PC-3 (cell line): ENCODE results near the gene MAPRE3. TPM values are rescaled to one million over a fixed set of nuclear protein-coding genes. Genes with fewer than 3 reads are reported as not detected.

Experiments used
- ATAC-seq: fragments of 200-7000 bp; cut with Tn5 transposase; 2 replicates; pipeline ENCODE4 v1.9.1; 2020; ENCODE audit warnings: mild to moderate bottlenecking, moderate library complexity
- BruUV-seq: library from RNA; stranded (reverse); fragments of 400-500 nt; replicated peaks from 2 replicates; lab custom pipeline; 2021; lab: Mats Ljungman, UMichigan
- CTCF ChIA-PET: fragments of 300-600 bp; sonication (Branson Sonifier 250); formaldehyde crosslinking; loops from one replicate; lab custom pipeline; 2022; ENCODE audit warnings: antibody characterized with exemption; lab: Charles Lee
- POLR2A ChIA-PET: fragments of 300-600 bp; sonication (Branson Sonifier 250); formaldehyde crosslinking; loops from one replicate; lab custom pipeline; 2022; ENCODE audit warnings: antibody characterized with exemption; ENCODE audit not compliant: unreplicated experiment; lab: Charles Lee
- DNase-seq: peaks from one replicate; pipeline ENCODE4 v3.0.0-alpha.2; 2015
- H2AFZ ChIP-seq: fragments of 300-600 bp; sonication (generic); 2 replicates; pipeline ENCODE4 v1.6.0; 2016; ENCODE audit warnings: antibody characterized with exemption, low read length
- H3F3A ChIP-seq: fragments of 300-600 bp; sonication (generic); one replicate; pipeline ENCODE4 v1.6.0; 2017; ENCODE audit warnings: antibody characterized with exemption, low read length, control low read depth, mild to moderate bottlenecking; ENCODE audit not compliant: unreplicated experiment
- H3K27ac ChIP-seq: fragments of 300-600 bp; sonication (generic); 2 replicates; pipeline ENCODE4 v1.5.1; 2016; ENCODE audit warnings: mild to moderate bottlenecking, low read length
- H3K27me3 ChIP-seq: fragments of 300-600 bp; sonication (generic); 2 replicates; pipeline ENCODE4 v1.6.1; 2016; ENCODE audit warnings: low read length, mixed read lengths
- H3K36me3 ChIP-seq: fragments of 300-600 bp; sonication (generic); 2 replicates; pipeline ENCODE4 v1.6.1; 2016; ENCODE audit warnings: low read depth, mixed run types, low read length, mixed read lengths
- H3K4me1 ChIP-seq: fragments of 300-600 bp; sonication (generic); 2 replicates; pipeline ENCODE4 v1.5.1; 2016; ENCODE audit warnings: low read length; ENCODE audit not compliant: insufficient read depth
- H3K4me2 ChIP-seq: fragments of 300-600 bp; sonication (generic); 2 replicates; pipeline ENCODE4 v1.6.0; 2016; ENCODE audit warnings: low read length
- H3K4me3 ChIP-seq: fragments of 300-600 bp; sonication (generic); 2 replicates; pipeline ENCODE4 v1.5.1; 2016; ENCODE audit warnings: mild to moderate bottlenecking, low read length, mixed read lengths
- H3K79me2 ChIP-seq: fragments of 300-600 bp; sonication (generic); 2 replicates; pipeline ENCODE4 v1.6.1; 2017; ENCODE audit warnings: low read length, mixed read lengths
- H3K9ac ChIP-seq: fragments of 300-600 bp; sonication (generic); 2 replicates; pipeline ENCODE4 v1.6.0; 2016; ENCODE audit warnings: mild to moderate bottlenecking, low read length
- H3K9me2 ChIP-seq: fragments of 300-600 bp; sonication (generic); replicated peaks from 2 replicates; pipeline ENCODE4 v1.6.1; 2016; ENCODE audit warnings: mixed run types, low read length, mixed read lengths
- H3K9me3 ChIP-seq: fragments of 300-600 bp; sonication (generic); 2 replicates; pipeline ENCODE4 v1.6.1; 2016; ENCODE audit warnings: low read length, mixed read lengths
- H4K20me1 ChIP-seq: fragments of 300-600 bp; sonication (generic); 2 replicates; pipeline ENCODE4 v1.6.1; 2016; ENCODE audit warnings: low read length, mixed read lengths
- EZH2 ChIP-seq: fragments of 300-600 bp; sonication (generic); IDR thresholded peaks from one replicate; pipeline ENCODE4 v1.6.1; 2017; ENCODE audit warnings: antibody characterized with exemption, mild to moderate bottlenecking, low read length; ENCODE audit not compliant: unreplicated experiment
- EZH2phosphoT487 ChIP-seq: fragments of 300-600 bp; sonication (generic); IDR thresholded peaks from 2 replicates; pipeline ENCODE4 v1.6.1; 2018; ENCODE audit warnings: mild to moderate bottlenecking, antibody characterized with exemption, low read length, borderline replicate concordance
- intact Hi-C: fragments of 100-400 bp; cut with micrococcal nuclease; formaldehyde crosslinking; loops from 2 replicates; pipeline ENCODE4 v1.9.0; 2023
- total RNA-seq: library from RNA; depleted of rRNA; stranded (reverse); fragments of >200 nt; gene quantifications from 2 replicates; pipeline ENCODE4 v1.2.3, GENCODE V29; 2014
- TF ChIP-seq, protein P1 (sequence below): fragments of 300-600 bp; sonication (generic); conservative IDR thresholded peaks from 2 replicates; pipeline ENCODE4 v1.5.1; 2017; ENCODE audit warnings: antibody characterized with exemption, low read depth, mild to moderate bottlenecking, low read length

MAPRE3 gene
- total RNA-seq, 1 experiment from 2014 or later: 11.9 TPM

DNA sequence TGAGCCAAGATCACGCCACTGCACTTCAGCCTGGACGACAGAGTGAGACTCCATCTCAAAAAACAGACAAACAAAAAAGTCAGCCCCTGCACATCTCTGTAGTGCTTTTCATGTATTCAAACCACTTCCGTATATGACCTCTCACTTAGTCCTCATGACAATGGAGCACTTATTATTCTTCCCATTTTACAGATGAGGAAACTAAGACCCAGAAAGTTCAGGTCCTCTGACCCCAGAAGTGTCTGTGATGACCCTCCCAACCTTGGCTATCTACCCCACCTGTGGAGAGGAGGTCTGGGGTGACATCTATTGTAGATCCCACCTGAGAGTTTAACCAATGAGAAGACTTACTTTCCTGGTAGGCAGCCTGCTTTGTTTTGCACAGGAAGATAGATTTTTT is 21.6 kb upstream of the MAPRE3 start:
- Histone ChIP-seq H3K27me3 (peaks cover 21% of the 10 kb centered on the region), H2AFZ (no peak overlapping the region), H3K36me3 (no peaks in the 10 kb centered on the region), H3K4me3 (no peak overlapping the region), H3K9ac (no peak overlapping the region), H3K27ac (no peak overlapping the region), H3K79me2 (no peaks in the 10 kb centered on the region), H4K20me1 (no peaks in the 10 kb centered on the region), H3F3A (no peaks in the 10 kb centered on the region), H3K9me2 (no peaks in the 10 kb centered on the region), H3K9me3 (no peaks in the 10 kb centered on the region), H3K4me2 (no peak overlapping the region), H3K4me1 (peaks cover 9% of the 10 kb centered on the region; the same call in 1 of the 2 replicates)
- CTCF ChIA-PET: no interaction called here
- intact Hi-C loops: no loop called here
- DNase-seq (no peak), ATAC-seq (no peak)
- BruUV-seq: no TSS peak
- TF ChIP-seq EZH2phosphoT487 (no peak), EZH2 (no peak)
- TF ChIP-seq, protein P1, sequence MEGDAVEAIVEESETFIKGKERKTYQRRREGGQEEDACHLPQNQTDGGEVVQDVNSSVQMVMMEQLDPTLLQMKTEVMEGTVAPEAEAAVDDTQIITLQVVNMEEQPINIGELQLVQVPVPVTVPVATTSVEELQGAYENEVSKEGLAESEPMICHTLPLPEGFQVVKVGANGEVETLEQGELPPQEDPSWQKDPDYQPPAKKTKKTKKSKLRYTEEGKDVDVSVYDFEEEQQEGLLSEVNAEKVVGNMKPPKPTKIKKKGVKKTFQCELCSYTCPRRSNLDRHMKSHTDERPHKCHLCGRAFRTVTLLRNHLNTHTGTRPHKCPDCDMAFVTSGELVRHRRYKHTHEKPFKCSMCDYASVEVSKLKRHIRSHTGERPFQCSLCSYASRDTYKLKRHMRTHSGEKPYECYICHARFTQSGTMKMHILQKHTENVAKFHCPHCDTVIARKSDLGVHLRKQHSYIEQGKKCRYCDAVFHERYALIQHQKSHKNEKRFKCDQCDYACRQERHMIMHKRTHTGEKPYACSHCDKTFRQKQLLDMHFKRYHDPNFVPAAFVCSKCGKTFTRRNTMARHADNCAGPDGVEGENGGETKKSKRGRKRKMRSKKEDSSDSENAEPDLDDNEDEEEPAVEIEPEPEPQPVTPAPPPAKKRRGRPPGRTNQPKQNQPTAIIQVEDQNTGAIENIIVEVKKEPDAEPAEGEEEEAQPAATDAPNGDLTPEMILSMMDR: no peak
- POLR2A ChIA-PET: no interaction called here

DNA sequence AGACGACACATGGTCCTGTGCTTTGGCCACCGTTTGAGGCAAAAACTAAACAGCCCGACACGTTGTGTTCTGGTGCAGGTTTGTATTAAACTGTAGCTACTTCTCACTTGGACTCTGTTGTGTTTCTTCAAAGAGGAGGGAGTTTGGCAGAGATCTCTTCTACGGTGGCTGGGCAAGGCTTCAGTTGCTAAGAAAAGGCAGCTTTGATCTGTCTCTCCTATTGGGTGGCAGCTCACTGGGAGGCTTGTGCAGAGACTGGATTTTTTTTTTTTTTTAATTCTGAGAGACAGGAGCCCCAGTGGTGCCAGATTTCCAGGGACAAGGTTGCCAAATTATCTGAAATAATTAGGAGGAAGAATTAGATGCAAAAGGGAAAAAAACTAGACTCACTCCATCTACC is 20.2 kb upstream of the MAPRE3 start:
- intact Hi-C loops: no loop called here
- H3K79me2 ChIP-seq: no peaks in the 10 kb centered on the region
- H3K4me2 ChIP-seq: no peak overlapping the region
- TF ChIP-seq, protein P1: no peak
- TF ChIP-seq EZH2phosphoT487: no peak
- no peak for TF ChIP-seq EZH2
- H3K9ac ChIP-seq: no peak overlapping the region
- H2AFZ ChIP-seq: no peak overlapping the region
- H3F3A ChIP-seq: no peaks in the 10 kb centered on the region
- no peak overlapping the region for H3K4me3 ChIP-seq
- H3K9me2 ChIP-seq: no peaks in the 10 kb centered on the region
- POLR2A ChIA-PET: no interaction called here
- H3K36me3 ChIP-seq: no peaks in the 10 kb centered on the region
- H3K27ac ChIP-seq: no peak overlapping the region
- peaks cover 36% of the 10 kb centered on the region for H3K27me3 ChIP-seq
- BruUV-seq: no TSS peak
- CTCF ChIA-PET: no interaction called here
- no peaks in the 10 kb centered on the region for H4K20me1 ChIP-seq
- DNase-seq (no peak), ATAC-seq (no peak)
- H3K4me1 ChIP-seq: peaks cover 9% of the 10 kb centered on the region; the same call in 1 of the 2 replicates
- H3K9me3 ChIP-seq: no peaks in the 10 kb centered on the region

DNA sequence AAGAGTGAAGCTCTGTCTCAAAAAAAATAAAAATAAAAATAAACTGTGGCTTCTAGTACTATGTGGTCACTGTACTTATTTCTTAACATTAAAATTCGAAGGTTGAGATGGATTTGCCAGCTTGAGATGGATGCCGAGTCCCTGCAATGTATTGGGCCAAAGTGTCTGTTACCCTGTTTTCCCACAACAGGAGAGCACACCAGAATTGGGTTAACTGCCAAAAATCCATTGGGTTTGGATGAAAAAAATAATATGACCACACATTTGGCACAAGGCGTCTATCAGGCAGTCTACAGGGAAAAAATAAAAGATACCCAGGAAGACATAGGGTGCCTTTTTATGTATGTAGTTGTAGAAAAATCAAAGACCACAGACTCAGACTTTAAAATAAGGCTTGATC is 19.2 kb upstream of the MAPRE3 start:
- Histone ChIP-seq H3K79me2 (no peaks in the 10 kb centered on the region), H3K27me3 (peaks cover 44% of the 10 kb centered on the region), H2AFZ (no peak overlapping the region), H4K20me1 (no peaks in the 10 kb centered on the region), H3K9me2 (no peaks in the 10 kb centered on the region), H3K36me3 (no peaks in the 10 kb centered on the region), H3K4me1 (peaks cover 9% of the 10 kb centered on the region; the same call in 1 of the 2 replicates), H3K9ac (no peak overlapping the region), H3K27ac (no peak overlapping the region), H3K9me3 (no peaks in the 10 kb centered on the region), H3K4me2 (no peak overlapping the region), H3K4me3 (no peak overlapping the region), H3F3A (no peaks in the 10 kb centered on the region)
- TF ChIP-seq EZH2phosphoT487 (no peak), EZH2 (no peak)
- TF ChIP-seq, protein P1: no peak
- CTCF ChIA-PET: no interaction called here
- intact Hi-C loops: no loop called here
- DNase-seq (no peak), ATAC-seq (no peak)
- BruUV-seq: no TSS peak
- POLR2A ChIA-PET: no interaction called here
